ENCODE data around the gene ADAM12.

ADAM12 gene

DNA sequence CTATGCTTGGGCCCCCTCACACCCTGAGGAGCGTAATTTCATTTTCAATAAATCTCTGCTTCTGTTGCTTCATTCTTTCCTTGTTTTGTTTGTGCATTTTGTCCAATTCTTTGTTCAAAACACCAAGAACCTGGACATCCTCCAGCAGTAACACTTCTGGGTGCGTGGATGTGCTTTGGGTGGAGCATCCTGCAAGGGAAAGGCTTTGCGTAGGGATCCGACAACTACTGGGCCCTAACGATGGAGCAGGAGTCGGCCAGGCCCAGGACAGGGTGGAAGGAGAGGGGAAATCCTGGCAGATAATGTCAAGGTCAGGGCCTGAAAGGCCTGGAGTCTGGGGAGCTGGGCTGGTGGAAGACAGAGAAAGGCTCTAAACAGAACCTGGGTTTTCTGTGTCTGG lies 231.8 kb downstream of the ADAM12 start:
- no peak for TF ChIP-seq CTCF (IDR thresholded peaks at IDR 0.05; ENCODE audit: low read depth, low read length)
- H3K4me3 ChIP-seq (ENCODE audit: low read depth, low read length): no peak overlapping the region

DNA sequence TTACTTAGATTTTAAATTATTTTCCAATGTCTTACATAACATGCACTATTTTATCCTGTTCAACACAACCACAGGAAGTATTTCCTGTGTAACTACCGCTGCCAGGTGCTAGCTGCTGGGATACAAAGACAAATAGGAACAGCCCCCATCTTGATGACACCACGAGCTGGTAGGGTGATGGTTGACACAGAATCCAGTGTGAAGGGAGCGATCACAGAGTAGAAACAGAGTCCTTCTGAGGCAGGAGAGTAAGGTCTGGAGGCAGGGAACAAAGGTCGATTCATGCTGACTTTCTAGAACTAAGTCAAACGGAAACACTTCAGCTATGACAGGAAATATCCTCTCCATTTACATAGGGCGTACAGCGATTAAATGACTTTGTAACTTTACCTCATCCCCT lies 232.3 kb downstream of the ADAM12 start:
- no peak for TF ChIP-seq CTCF (IDR thresholded peaks at IDR 0.05; ENCODE audit: low read depth, low read length)
- no peak overlapping the region for H3K4me3 ChIP-seq (ENCODE audit: low read depth, low read length)

GRCh38 chr10:126155528-126155927 lies 232.7 kb downstream of the ADAM12 start:
- TF ChIP-seq CTCF (IDR thresholded peaks at IDR 0.05; ENCODE audit: low read depth, low read length): no peak
- H3K4me3 ChIP-seq (ENCODE audit: low read depth, low read length): no peak overlapping the region

GRCh38 chr10:126153711-126154628 lies 234.3 kb downstream of the ADAM12 start:
- TF ChIP-seq CTCF (IDR thresholded peaks at IDR 0.05; ENCODE audit: low read depth, low read length): no peak
- H3K4me3 ChIP-seq (ENCODE audit: low read depth, low read length): no peak overlapping the region

GRCh38 chr10:126147866-126148587 lies 240.2 kb downstream of the ADAM12 start:
- TF ChIP-seq CTCF (IDR thresholded peaks at IDR 0.05; ENCODE audit: low read depth, low read length): no peak
- no peak overlapping the region for H3K4me3 ChIP-seq (ENCODE audit: low read depth, low read length)

DNA sequence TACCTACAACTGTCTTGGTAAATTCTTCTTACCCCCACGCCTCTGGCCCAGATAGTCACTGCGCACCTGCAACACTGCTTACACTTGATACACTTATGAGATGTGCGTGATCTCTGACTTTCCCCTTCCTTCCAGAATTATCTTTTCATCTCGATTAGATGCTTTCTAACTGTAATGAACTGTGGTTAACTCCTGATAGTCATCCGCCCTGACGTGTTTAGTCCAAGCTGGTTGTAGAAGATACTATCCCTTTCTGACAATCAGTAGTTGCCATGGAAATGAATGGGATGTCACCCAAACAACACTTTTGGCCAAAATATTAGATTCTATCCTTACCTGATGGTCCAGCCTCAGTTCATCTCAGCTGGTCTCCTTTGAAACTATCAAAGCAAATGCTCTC lies 241.5 kb downstream of the ADAM12 start:
- TF ChIP-seq CTCF (IDR thresholded peaks at IDR 0.05; ENCODE audit: low read depth, low read length): no peak
- no peak overlapping the region for H3K4me3 ChIP-seq (ENCODE audit: low read depth, low read length)

GRCh38 chr10:126143117-126143516 lies 245.2 kb downstream of the ADAM12 start:
- H3K4me3 ChIP-seq (ENCODE audit: low read depth, low read length): no peak overlapping the region
- no peak for TF ChIP-seq CTCF (IDR thresholded peaks at IDR 0.05; ENCODE audit: low read depth, low read length)
